Measurements from ENCODE around the gene LY86. TPM values are rescaled to one million over a fixed set of nuclear protein-coding genes. Genes with fewer than 3 reads are reported as not detected.

Gene LY86
- total and polyA plus RNA-seq, 2 of the 13 experiments (the other 11 are each of a cell fraction or from before 2014, with no cell fraction given): not detected

- TF ChIP-seq, protein P1, sequence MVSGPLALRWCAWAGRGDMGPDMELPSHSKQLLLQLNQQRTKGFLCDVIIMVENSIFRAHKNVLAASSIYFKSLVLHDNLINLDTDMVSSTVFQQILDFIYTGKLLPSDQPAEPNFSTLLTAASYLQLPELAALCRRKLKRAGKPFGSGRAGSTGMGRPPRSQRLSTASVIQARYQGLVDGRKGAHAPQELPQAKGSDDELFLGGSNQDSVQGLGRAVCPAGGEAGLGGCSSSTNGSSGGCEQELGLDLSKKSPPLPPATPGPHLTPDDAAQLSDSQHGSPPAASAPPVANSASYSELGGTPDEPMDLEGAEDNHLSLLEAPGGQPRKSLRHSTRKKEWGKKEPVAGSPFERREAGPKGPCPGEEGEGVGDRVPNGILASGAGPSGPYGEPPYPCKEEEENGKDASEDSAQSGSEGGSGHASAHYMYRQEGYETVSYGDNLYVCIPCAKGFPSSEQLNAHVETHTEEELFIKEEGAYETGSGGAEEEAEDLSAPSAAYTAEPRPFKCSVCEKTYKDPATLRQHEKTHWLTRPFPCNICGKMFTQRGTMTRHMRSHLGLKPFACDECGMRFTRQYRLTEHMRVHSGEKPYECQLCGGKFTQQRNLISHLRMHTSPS (CRISPR knock-in tag; IDR thresholded peaks at IDR 0.05; ENCODE audit: low read depth): 0 out of 2 replicates have a peak, but pooled peaks have one; percentile 23
- TF ChIP-seq ZNF614 (CRISPR knock-in tag; IDR thresholded peaks at IDR 0.05; ENCODE audit: borderline replicate concordance): no peak
- TF ChIP-seq ZNF326 (CRISPR knock-in tag; IDR thresholded peaks at IDR 0.05; ENCODE audit: borderline replicate concordance): no peak
- no peak for TF ChIP-seq ARHGAP35 (CRISPR knock-in tag; IDR thresholded peaks at IDR 0.05; ENCODE audit: borderline replicate concordance)
- no peak for TF ChIP-seq ADNP (CRISPR knock-in tag; IDR thresholded peaks at IDR 0.05)
- TF ChIP-seq ZNF274 (CRISPR knock-in tag; IDR thresholded peaks at IDR 0.05): no peak
- no peak for TF ChIP-seq RNF2 (conservative IDR thresholded peaks at IDR 0.05; ENCODE audit: low read depth)
- no peak for TF ChIP-seq ZBED4 (CRISPR knock-in tag; IDR thresholded peaks at IDR 0.05; ENCODE audit: borderline replicate concordance)
- TF ChIP-seq, protein P2, sequence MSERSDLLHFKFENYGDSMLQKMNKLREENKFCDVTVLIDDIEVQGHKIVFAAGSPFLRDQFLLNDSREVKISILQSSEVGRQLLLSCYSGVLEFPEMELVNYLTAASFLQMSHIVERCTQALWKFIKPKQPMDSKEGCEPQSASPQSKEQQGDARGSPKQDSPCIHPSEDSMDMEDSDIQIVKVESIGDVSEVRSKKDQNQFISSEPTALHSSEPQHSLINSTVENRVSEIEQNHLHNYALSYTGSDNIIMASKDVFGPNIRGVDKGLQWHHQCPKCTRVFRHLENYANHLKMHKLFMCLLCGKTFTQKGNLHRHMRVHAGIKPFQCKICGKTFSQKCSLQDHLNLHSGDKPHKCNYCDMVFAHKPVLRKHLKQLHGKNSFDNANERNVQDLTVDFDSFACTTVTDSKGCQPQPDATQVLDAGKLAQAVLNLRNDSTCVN (CRISPR knock-in tag; IDR thresholded peaks at IDR 0.05; ENCODE audit: borderline replicate concordance): no peak
- TF ChIP-seq JDP2 (CRISPR knock-in tag; IDR thresholded peaks at IDR 0.05; ENCODE audit: borderline replicate concordance): no peak
- TF ChIP-seq, protein P3, sequence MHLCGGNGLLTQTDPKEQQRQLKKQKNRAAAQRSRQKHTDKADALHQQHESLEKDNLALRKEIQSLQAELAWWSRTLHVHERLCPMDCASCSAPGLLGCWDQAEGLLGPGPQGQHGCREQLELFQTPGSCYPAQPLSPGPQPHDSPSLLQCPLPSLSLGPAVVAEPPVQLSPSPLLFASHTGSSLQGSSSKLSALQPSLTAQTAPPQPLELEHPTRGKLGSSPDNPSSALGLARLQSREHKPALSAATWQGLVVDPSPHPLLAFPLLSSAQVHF (CRISPR knock-in tag; IDR thresholded peaks at IDR 0.05): no peak
- 0 out of 2 replicates have a peak, but pooled peaks have one; percentile 10 for TF ChIP-seq ZNF776 (CRISPR knock-in tag; IDR thresholded peaks at IDR 0.05)
- peak; percentile 96; the same call in 1 of the 2 replicates for TF ChIP-seq MTF2 (CRISPR knock-in tag; IDR thresholded peaks at IDR 0.05; ENCODE audit: borderline replicate concordance)
- peak; percentile 19; the same call in 1 of the 2 replicates for TF ChIP-seq ZNF160 (CRISPR knock-in tag; IDR thresholded peaks at IDR 0.05)
- no peak for TF ChIP-seq SMC3 (IDR thresholded peaks at IDR 0.05; ENCODE audit: low read length)
- TF ChIP-seq ZNF414 (CRISPR knock-in tag; IDR thresholded peaks at IDR 0.05): no peak
- TF ChIP-seq HNRNPK (IDR thresholded peaks at IDR 0.05; ENCODE audit: low read depth, low read length, poor library complexity, severe bottlenecking): no peak
- 0 out of 2 replicates have a peak, but pooled peaks have one; percentile 34 for TF ChIP-seq MYPOP (CRISPR knock-in tag; IDR thresholded peaks at IDR 0.05)
Observed at GRCh38 chr6:6546318-6547109, 42.0 kb upstream of the LY86 start (continued).
